ENCODE data around the gene PHF21B.

Gene PHF21B

GRCh38 chr22:45010532-45010900 lies 711 bp upstream of the PHF21B start:
- peak; percentile 7 for DNase-seq

DNA sequence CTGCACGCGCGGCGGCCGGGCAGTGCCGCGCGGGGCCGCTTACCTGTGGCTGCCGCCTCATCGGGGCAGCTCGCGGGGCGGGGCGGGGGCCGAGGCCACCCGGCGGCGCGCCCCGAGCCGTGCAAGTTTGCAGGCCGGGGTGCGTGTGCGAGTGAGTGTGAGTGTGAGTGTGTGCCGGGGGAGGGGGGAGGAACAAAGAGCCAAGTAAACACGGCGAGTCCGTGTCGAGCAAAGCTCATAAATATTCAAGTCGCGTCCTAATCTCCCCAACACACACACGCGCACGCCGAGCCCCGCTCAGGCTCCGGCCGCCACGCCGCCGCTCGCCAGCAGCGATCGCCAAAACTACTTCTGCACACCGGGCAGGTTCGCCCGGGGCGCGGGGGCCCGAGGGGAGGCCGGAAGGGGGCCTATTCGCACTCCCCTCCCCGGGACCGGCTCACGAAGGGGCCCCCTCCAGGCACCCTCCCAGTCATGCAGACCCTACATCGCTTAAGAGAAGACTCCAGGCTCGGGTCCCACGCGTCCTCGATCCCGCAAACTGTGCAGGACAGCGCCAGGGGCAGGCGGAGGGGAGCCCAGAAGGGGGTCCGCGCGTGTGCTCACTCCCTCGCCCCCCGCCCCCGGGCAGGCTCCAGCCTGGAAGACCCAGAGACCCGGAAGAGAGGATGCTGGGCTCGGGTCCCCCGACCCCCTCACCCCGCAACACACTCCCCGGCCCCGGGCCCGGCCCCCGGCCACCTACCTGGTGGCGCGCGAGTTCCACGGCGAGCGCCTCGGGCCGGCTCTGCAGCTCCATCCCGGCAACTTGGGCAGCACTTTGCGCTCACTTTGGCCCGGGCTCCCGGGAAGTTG lies 827 bp downstream of the PHF21B start:
- peak; percentile 5 for DNase-seq

DNA sequence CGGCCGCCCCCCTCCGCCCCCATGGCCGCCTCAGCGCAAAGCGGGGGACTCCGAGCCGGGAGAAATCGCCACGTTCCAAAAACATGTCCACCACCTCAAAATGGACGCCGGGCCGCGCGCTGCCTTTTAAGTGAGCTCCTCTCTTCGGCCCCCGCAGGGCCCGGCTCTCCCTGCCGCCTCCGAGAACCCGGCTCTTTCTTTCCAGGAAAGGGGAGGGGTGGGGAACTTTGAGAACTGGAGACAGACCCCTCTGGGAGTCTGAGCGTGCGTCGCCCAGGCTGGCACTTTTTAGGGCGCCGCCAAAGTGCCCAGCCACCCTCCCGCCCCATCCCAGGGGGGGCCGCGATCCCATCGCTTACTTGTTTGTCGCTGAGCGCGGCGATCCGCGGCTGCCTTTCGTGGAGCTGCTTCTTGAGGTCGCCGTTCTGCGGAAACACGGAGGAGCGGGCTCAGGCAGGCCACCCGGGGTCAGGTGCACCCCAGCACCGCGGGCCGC lies 1.6 kb downstream of the PHF21B start:
- no peak for DNase-seq

DNA sequence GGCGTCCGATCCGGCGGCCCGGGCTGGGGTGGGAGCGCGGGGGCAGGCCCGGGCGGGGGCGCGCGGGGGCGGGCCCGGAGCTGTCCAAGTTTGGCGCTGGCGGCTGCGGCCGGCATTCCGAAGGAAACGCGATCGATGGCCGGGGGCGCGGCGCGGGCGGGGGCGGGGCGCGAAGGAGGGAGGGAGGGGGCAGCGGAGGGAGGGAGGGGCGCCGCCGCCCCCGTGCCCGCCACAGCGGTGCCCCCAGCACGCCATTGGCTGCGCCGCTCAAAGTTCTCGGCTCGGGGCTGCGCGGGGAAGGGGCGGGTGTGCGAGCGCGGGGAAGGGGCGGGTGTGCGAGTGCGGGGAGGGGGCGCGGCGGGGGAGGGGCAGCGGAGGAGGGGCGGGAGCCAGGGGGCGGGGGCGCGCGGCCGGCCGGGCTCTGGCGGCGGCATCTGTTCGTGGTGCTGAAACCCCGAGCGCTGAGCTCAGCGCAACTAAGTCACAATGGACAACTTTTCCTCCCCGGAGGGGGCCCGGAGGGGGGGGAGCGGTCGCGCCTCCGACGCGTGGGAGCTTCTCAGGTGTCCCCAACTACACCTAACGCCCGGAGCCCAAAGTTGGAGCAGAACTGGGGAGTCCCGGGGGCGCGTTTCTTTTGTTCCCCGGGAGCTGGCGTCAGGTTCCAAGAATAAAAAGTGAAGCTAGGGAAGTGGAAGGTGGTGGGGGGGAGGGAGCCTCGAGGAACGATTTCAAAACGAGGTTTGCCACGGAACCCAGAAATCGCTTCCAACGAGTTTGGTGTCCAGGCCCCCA lies 2.2 kb downstream of the PHF21B start:
- DNase-seq: no peak

GRCh38 chr22:45006964-45007390 lies 2.8 kb downstream of the PHF21B start:
- DNase-seq: no peak

DNA sequence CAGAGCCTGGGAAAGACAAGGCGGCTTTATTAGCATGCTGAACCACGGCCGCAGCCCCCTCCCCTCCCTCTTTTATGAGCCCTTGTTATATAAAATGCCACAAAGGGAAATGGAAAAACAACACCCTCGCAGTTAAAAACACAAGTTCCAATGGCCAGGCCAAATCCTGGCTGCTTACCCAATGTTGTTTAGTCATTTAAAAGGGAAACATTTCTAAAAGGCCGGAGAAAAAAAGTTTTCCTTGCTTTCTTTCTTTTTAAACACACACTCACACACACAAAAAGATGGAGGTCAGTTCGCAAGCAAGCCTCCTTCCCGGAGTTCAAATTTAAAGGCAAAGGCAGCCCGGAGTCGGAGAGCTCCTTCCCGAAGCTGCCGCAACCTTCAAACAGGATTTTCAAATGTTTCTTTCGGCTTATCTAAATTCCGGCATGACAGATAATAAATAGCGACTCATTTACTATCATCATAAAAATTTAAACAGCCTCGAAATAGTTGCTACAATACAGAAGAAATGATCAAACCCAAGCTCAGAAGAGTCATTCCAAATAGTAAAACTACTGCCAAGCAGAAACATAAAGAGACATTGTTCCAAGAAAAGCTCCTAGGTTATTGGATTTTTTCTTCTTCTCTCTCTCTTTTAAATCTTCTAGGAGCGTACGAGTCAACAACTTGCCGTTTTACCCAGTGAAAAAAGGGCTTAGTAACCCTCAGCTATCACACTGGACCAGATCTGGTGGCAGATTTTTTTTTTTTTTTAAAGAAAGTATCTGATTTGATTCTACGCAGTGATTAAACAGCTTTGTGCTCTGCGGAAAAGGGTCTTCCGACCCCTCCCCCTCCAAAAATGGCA lies 3.5 kb downstream of the PHF21B start:
- DNase-seq: no peak

- no peak for DNase-seq
Observed at GRCh38 chr22:45001653-45002052, 8.2 kb downstream of the PHF21B start.

- no peak for DNase-seq
Observed at GRCh38 chr22:45000330-45000729, 9.5 kb downstream of the PHF21B start.

GRCh38 chr22:44999687-45000086 lies 10.1 kb downstream of the PHF21B start:
- no peak for DNase-seq

DNA sequence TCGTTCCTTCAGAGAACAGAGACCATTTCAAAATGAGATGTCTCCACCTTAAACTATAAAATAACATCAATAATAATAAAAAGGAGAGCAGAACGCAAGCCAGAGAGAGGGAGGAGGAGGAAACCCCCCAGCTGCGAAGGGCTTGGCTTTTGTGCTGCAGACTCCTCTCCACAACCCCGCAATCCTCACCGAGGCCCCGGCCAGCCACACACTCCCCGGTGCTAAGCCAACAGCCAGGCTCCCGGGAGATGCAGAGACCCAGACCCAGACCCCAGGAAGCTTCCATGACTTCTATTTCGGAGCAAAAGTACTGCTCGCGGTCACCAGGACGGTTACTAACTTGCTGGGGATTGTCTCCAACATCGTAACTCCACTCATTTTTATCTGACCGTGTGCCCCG lies 10.6 kb downstream of the PHF21B start:
- DNase-seq: no peak

DNA sequence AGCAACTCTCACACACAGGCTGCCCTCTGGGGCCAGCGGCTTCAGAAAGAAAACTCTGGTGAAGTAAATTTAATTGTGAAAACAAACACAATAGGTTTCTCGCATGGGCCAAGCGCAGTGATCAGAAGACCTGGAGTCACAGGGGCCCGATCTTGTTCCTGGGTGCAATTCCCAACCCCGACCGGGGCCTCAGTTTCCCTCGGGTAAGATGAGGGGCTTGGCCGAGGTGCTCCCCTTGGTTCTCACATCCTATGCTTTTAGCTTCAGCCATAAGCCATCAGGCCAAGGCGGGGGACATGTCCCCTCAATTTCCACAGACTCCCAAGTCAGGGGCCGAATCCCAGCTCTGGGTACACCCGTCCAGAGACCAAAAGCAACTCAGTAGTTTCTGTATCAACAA lies 11.5 kb downstream of the PHF21B start:
- DNase-seq: no peak

GRCh38 chr22:44997060-44997459 lies 12.7 kb downstream of the PHF21B start:
- DNase-seq: peak; percentile 11

DNA sequence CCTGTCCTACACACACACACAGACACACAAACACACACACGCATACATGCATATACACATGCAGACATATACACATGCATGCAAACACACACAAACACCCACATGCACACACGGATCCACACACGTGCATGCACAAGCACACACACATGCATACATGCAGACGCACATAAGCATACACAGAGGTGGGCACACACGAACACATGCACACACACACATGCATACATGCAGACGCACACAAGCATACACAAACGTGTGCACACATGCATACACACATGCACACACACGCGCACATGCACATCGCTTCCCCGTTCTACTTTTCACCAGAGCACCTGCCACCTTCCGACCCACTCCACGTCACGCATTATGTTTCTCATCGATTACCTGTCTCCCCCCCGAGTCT lies 13.2 kb downstream of the PHF21B start:
- no peak for DNase-seq

GRCh38 chr22:44996120-44996519 lies 13.7 kb downstream of the PHF21B start:
- no peak for DNase-seq

GRCh38 chr22:44995715-44996114 lies 14.1 kb downstream of the PHF21B start:
- DNase-seq: no peak

DNA sequence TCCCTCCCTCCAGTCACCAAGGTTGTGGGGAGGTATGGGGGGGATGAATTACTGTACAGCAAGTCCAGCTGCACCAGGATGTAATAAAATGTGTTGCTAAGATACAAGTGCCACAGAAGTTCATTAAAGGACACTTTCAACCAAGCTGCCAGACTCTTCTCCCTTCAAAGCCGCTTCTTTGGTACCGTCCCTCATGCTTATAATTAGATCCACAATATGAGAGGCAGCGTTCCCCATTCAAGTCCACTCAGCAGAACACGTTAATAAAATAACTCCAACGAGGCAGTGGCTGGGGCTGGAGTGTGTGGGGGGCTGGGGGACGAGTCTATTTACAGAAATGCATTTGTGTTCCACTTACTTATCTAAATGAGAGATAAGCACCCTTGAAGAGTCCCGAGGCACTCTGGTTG lies 14.7 kb downstream of the PHF21B start:
- peak; percentile 56 for DNase-seq

DNA sequence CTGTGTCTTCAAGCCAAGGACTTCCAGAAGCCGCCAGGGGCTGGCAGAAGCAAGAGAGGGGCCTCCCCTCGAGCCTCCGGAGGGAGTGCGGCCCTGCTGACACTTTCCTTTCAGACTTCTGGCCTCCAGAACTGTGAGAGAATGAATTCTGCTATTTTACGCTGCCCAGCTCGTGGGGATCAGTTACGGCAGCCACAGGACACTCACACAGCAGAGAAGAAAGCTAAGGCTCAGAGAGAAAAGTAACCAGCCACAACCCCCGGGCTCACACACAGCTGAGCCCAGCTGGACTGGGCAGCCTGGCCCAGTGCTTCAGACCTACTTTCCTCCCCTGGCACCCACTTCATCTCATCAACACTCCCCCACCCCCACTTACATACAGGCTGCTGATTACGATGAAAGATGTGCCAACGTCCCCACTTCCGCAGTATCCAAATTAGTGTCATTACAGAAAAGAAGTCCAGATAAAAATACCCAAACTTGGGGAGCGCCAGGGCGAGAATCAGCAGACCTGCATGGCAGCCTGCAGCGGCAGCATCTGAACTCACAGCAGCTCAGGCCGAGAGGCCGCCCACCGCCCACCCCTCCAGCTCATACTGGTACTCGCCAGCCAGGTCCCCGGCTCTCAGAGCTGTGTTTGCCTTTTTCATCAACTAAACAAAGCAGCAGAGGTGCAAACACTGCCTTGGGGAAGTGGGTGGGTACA lies 15.3 kb downstream of the PHF21B start:
- no peak for DNase-seq

- no peak for DNase-seq
Observed at GRCh38 chr22:44992166-44992565, 17.6 kb downstream of the PHF21B start.

DNA sequence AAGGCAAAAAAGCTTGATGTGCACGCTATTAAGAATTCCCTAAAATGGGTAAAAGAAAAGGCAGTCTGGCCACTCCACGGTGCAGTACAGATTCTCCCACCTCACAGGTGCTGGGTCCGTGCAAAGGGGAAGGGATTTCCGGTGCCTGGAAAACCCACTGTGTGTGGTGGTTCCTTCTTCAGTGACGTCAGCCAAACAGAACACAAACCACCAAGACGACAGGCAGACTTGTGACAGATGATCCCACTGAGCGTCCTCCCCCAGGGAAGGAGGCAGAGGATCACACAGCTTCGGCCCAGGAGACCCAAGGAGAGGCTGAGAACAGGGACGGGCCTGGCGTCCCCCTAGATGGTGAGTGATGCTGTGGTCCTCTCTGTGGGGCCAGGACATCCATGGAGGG lies 18.6 kb downstream of the PHF21B start:
- DNase-seq: no peak

- no peak for DNase-seq
Observed at GRCh38 chr22:44990810-44991209, 19.0 kb downstream of the PHF21B start.

DNA sequence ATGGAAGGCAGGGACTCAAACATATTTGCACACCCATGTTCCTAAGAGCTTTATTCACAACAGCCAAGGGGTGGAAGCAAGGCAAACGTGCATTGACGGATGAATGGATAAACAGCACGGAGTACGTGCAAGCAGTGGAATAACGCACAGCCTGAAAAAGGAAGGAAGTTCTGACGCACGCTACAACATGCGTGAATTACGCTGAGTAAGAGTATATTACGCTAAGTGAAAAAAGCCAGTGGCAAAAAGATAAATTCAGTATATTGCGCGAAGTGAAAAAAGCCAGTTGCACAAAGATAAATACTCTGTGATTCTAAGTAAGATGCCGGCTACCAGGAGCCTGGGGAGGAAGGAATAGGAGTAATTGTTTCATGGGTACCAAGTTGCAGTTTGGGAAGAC lies 19.5 kb downstream of the PHF21B start:
- no peak for DNase-seq

DNA sequence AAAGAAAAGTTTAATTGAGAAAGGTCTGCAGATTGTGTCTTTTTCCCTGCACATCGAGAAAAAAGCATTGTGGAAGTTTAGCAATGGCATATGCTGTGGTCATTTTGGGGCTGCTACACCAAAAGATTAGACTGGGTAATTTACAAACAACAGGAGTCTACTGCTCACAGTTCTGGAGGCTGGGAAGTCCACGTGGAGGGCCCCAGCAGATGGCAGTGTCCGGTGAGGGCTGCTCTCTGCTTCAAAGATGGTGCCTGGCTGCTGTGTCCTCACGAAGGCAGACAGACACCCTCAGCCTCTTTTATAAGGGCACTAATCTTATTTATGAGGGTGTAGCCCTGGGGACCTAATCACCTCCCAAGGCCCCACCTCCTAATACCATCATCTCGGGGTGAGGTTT lies 21.1 kb downstream of the PHF21B start:
- no peak for DNase-seq
